ENCODE measurements around the gene TBATA.

- TF ChIP-seq CTCF (conservative IDR thresholded peaks at IDR 0.05) (no peak), ZFX (IDR thresholded peaks at IDR 0.05) (no peak)
These were observed 28.3 kb downstream of the TBATA start for GRCh38 chr10:70756700-70757360.

Measured in C4-2B (cell line).